Activated T-cell treated with anti-CD3 and anti-CD28 coated beads, Interleukin-2, amount 50 U/mL, for 4 hours (primary cell): ENCODE measurements around the gene AOAH. TPM values are rescaled to one million over a fixed set of nuclear protein-coding genes. Genes with fewer than 3 reads are reported as not detected.
"Not testable (repeated sequence)": the region's sequence is repeated elsewhere in the genome, so short reads cannot be mapped to it uniquely, and the experiment has no call there.

Experiments used
- ATAC-seq, 2 donors: fragments of 200-7000 bp; cut with Tn5 transposase; one replicate each; pipeline ENCODE4 v1.10.0; 2021
- DNase-seq: peaks from one replicate; pipeline ENCODE4 v3.0.0-alpha.2; 2020
- H3K27me3 Mint-ChIP-seq: one replicate; pipeline ENCODE4 v1.8.0; 2021; ENCODE audit warnings: low read depth, mixed read lengths
- H3K36me3 Mint-ChIP-seq: one replicate; pipeline ENCODE4 v1.8.0; 2022; ENCODE audit warnings: mixed read lengths; ENCODE audit not compliant: insufficient read depth
- H3K4me1 Mint-ChIP-seq: one replicate; pipeline ENCODE4 v1.8.0; 2021; ENCODE audit warnings: low read depth, mixed read lengths
- H3K4me3 Mint-ChIP-seq: one replicate; pipeline ENCODE4 v1.8.0; 2021; ENCODE audit warnings: mild to moderate bottlenecking, moderate library complexity, mixed read lengths
- H3K9me3 Mint-ChIP-seq: one replicate; pipeline ENCODE4 v1.8.0; 2021; ENCODE audit warnings: mixed read lengths
- total RNA-seq, 3 donors: library from RNA; stranded (reverse); gene quantifications; one replicate each; pipeline ENCODE4 v1.2.1, GENCODE V29; 2021

AOAH gene
- total RNA-seq, 3 donors from 2014 or later: 5.5 to 14.3 (median 9.6) TPM

DNA sequence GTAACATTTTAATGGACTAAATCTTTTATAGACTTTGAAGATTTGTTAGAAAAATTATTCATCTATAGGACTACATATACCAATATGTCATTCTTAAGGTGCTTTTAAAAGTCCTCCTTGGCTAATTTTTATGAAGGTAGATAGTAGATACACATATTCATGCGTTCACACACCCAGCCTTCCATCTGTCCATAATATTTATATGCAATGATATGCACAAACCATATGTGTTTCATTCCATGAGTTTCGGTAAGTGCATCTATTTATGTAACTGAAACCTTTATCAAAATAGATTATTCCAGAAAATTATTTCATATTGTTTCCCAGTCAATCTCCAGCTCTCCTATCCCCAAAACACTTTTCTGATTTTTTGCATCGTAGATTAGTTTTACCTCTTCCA, 233.0 kb downstream of the AOAH start:
- peaks cover 2% of the 10 kb centered on the region for H3K4me1 Mint-ChIP-seq
- no peak for ATAC-seq
- H3K4me3 Mint-ChIP-seq: no peak overlapping the region

DNA sequence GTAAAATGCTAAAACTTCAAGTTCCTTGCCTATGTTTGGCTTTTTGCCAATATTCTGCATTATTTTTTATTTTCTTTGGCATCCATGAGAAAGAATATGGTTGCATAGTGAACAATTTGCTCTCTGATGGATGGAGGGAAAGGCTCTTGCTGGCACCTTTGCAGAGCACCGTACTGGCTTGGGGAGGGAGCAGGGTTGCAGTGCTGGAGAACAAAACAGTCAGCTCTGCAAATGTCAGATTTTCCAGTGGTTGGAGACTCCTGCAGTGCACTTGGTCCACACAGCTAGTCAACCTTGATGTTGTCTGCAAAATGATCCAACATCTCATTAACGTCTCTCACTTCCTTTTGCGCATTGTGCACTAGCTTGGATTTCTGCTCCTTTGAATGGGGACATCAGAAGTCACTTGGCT, 233.9 kb downstream of the AOAH start:
- H3K27me3 Mint-ChIP-seq: no peaks in the 10 kb centered on the region
- peaks cover 2% of the 10 kb centered on the region for H3K4me1 Mint-ChIP-seq
- no peak for DNase-seq
- no peak overlapping the region for H3K4me3 Mint-ChIP-seq
- ATAC-seq: no peak
- H3K9me3 Mint-ChIP-seq: no peaks in the 10 kb centered on the region
- H3K36me3 Mint-ChIP-seq: no peaks in the 10 kb centered on the region

More for the DNA sequence above, 233.0 kb downstream of the AOAH start:
- no peak for DNase-seq
- Mint-ChIP-seq H3K9me3 (no peaks in the 10 kb centered on the region), H3K27me3 (no peaks in the 10 kb centered on the region), H3K36me3 (no peaks in the 10 kb centered on the region)

DNA sequence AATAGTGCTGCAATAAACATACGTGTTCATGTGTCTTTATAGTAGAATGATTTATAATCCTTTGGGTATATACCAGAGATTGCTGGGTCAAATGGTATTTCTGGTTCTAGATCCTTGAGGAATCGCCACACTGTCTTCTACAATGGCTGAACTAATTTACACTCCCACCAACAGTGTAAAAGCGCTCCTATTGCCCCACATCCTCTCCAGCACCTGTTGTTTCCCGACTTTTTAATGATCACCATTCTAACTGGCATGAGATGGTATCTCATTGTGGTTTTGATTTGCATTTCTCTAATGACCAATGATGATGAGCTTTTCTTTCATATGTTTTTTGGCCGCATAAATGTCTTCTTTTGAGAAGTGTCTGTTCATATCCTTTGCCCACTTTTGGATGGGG, 235.6 kb downstream of the AOAH start:
- not testable (repeated sequence) for H3K9me3 Mint-ChIP-seq, DNase-seq, H3K27me3 Mint-ChIP-seq, H3K4me3 Mint-ChIP-seq, H3K4me1 Mint-ChIP-seq, H3K36me3 Mint-ChIP-seq, ATAC-seq

DNA sequence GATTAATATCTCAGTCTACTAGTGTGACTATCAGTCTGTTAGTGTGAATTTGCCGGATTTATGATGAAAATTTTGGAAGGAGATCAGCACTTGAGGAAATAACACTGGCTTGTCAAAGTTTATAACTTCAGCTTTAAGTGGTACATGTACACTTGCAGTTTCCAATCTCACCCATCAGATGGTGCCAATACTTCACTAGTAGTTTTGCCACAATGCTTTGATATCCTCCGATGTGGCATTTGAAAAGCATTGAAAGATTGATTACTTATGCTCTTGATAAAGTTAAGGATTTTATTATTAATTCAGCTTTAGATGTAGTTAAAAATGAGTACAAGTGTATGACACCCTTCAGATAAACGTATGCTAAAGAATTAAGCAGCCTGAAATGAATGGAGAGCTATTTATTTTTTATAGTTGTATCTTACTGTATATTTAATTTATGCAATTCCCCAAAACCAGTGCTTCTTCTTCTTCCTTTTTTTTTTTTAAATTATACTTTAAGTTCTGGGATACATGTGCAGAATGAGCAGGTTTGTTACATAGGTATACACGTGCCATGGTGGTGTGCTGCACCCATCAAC, 236.4 kb downstream of the AOAH start:
- Mint-ChIP-seq H3K4me3 (no peak overlapping the region), H3K27me3 (no peaks in the 10 kb centered on the region), H3K9me3 (no peaks in the 10 kb centered on the region), H3K36me3 (no peaks in the 10 kb centered on the region), H3K4me1 (peaks cover 2% of the 10 kb centered on the region)
- DNase-seq (no peak), ATAC-seq (peak in 1 of 2 donors; percentile 59)

DNA sequence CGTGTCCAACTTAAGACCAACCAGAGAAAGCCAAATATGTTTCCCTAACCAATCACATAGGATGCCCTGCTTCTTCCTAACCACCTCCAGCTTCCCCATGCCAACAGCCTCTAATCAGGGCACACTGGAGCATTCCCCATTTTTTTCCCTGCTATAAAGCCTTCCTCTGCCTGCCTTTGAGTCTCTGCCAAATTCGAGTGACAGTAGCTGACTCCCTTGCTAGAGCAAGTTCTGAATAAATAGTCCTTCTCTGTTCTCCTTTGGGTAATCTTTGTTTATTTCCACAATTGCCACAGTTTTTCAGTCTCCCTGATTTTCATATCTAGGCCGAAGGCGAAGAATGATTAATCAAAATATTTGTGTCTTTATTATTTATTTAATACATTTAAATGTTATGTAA, 238.0 kb downstream of the AOAH start:
- no peak overlapping the region for H3K4me3 Mint-ChIP-seq
- H3K4me1 Mint-ChIP-seq: peaks cover 2% of the 10 kb centered on the region
- no peak for DNase-seq
- ATAC-seq: no peak
- H3K27me3 Mint-ChIP-seq: no peaks in the 10 kb centered on the region
- H3K36me3 Mint-ChIP-seq: no peaks in the 10 kb centered on the region
- no peaks in the 10 kb centered on the region for H3K9me3 Mint-ChIP-seq

DNA sequence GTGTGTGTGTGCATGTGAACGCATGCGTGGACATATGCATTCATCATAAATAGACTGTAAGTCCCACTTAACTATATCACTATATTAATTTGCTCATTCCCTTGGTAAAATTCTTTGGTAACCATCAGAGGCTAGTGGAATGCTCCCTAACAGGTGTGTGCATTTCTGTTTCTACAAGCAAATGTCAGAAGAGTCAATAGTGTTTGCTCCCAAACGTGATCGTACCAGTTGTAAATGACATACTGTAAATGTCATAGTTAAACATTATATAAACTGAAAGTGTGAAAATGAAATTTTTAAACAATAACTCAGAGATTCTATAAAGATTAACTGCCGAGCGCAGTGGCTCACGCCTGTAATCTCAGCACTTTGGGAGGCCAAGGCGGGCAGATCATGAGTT, 240.0 kb downstream of the AOAH start:
- DNase-seq (no peak), ATAC-seq (no peak)
- Mint-ChIP-seq H3K27me3 (no peaks in the 10 kb centered on the region), H3K36me3 (peaks cover 3% of the 10 kb centered on the region), H3K4me1 (peaks cover 2% of the 10 kb centered on the region), H3K4me3 (no peak overlapping the region), H3K9me3 (peaks cover 8% of the 10 kb centered on the region)

DNA sequence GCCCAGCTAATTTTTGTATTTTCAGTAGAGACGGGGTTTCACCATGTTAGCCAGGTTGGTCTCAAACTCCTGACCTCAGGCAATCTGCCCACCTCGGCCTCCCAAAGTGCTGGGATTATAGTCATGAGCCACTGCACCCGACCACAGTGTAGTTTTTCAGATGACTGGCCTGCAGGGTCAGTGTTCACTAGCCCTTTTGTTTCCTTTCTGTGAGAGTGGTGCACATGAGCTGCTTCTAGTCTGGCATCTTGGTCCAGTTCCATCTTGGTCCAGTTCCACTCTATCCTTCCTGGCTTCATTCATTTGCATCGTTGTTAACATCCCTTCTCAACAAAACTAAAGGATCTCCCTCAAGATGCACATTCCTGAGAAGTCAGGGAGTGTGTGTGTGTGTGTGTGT, 240.4 kb downstream of the AOAH start:
- H3K4me3 Mint-ChIP-seq, H3K4me1 Mint-ChIP-seq, ATAC-seq, DNase-seq, H3K36me3 Mint-ChIP-seq, H3K27me3 Mint-ChIP-seq: not testable (repeated sequence)
- H3K9me3 Mint-ChIP-seq: peaks cover 11% of the 10 kb centered on the region

DNA sequence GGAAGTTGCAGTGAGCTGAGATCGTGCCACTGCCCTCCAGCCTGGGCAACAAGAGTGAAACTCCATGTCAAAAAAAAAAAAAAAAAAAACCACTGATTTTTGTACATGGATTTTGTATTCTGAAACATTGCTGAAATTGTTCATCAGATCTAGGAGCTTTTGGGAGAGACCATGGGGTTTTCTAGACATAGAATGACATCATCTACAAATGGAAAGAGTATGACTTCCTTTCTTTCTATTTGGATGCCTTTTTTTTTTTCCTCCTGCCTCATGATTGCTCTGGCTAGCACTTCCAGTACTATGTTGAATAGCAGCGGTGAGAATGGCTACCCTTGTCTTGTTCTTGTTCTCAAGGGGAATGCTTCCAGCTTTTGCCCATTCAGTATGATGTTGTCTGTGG, 245.5 kb downstream of the AOAH start:
- Mint-ChIP-seq H3K4me3 (no peak overlapping the region), H3K36me3 (peaks cover 3% of the 10 kb centered on the region), H3K9me3 (peaks cover 14% of the 10 kb centered on the region), H3K4me1 (peaks cover 6% of the 10 kb centered on the region), H3K27me3 (no peaks in the 10 kb centered on the region)
- ATAC-seq: no peak
- DNase-seq: no peak

DNA sequence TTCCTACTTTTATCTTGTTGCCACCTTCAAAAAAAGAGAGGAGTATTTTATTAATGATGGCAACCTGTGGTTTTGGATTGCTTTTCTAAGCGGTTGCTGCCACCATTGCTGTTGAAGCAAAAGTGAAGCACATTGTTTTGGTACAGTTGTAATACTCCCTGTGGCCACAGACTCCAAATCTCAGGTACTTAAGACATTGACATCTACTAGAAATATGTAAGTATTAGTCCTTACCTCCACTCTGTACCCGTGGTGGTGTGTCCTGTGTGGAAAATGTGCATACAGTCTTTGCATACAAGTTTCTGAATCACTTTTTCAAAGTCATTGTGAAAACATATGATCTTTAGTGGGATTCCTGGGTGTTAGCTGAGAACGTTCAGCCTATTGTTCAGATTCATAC, 248.9 kb downstream of the AOAH start:
- Mint-ChIP-seq H3K9me3 (peaks cover 14% of the 10 kb centered on the region), H3K4me3 (no peak overlapping the region), H3K36me3 (peaks cover 3% of the 10 kb centered on the region), H3K27me3 (no peaks in the 10 kb centered on the region), H3K4me1 (peaks cover 6% of the 10 kb centered on the region)
- DNase-seq (no peak), ATAC-seq (peak; percentile 50 to 58)

DNA sequence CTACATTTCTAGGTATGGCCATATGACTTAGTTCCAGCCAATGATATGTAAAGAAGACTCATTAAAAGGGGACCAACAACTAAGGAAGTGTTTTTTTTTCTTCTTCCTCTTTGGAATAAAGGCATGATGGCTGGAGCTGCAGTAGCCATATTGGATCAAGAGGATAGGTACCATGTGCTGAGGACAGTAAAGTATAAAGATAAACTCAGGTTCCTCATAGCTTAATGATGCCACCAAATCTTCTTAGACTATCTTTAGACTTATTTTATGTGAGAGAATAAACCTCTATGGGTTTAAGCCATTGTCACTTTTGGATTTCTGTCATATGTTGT, 249.3 kb downstream of the AOAH start:
- DNase-seq (no peak), ATAC-seq (no peak)
- Mint-ChIP-seq H3K4me3 (no peak overlapping the region), H3K27me3 (peaks cover under 1% of the 10 kb centered on the region), H3K4me1 (peaks cover 6% of the 10 kb centered on the region), H3K36me3 (peaks cover 3% of the 10 kb centered on the region), H3K9me3 (peaks cover 13% of the 10 kb centered on the region)

DNA sequence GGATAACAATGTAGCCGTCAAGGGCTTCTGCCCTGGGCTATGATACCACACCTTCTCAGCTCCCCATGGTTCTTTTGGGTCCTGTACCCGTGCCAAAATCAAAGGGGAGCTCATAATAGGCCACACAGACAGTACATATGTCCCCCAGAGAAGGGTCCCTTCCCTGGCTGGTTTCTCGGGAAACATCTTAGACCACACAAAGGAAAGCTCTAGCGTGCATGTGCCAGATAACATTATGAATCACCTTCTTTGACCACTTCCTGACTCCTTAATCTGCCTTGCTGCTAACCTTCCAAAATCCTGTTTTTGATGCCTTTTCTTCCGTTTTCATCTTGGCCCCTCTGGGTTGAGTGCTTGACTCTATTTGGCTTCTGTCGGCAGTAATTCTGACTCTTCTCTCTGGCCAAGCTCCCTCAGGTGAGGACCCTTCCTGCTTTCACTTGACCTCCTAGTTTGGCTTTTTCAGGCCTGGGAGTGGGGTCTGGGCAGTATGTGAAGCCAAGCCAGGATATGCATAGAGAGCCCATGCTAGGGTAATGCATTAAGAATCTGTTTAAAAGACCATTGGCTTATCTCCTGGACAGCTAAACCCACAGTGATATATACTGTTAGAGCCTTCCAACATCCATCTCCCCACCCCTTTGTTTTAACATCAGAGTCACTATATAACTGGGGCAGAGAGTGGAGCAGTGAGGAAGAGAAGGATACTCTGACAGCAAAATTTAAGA, 249.8 kb downstream of the AOAH start:
- H3K9me3 Mint-ChIP-seq: peaks cover 8% of the 10 kb centered on the region
- no peaks in the 10 kb centered on the region for H3K36me3 Mint-ChIP-seq
- peaks cover 6% of the 10 kb centered on the region for H3K4me1 Mint-ChIP-seq
- ATAC-seq (peak in 1 of 2 donors; percentile 37), DNase-seq (no peak)
- peaks cover 2% of the 10 kb centered on the region for H3K27me3 Mint-ChIP-seq
- H3K4me3 Mint-ChIP-seq: no peak overlapping the region

DNA sequence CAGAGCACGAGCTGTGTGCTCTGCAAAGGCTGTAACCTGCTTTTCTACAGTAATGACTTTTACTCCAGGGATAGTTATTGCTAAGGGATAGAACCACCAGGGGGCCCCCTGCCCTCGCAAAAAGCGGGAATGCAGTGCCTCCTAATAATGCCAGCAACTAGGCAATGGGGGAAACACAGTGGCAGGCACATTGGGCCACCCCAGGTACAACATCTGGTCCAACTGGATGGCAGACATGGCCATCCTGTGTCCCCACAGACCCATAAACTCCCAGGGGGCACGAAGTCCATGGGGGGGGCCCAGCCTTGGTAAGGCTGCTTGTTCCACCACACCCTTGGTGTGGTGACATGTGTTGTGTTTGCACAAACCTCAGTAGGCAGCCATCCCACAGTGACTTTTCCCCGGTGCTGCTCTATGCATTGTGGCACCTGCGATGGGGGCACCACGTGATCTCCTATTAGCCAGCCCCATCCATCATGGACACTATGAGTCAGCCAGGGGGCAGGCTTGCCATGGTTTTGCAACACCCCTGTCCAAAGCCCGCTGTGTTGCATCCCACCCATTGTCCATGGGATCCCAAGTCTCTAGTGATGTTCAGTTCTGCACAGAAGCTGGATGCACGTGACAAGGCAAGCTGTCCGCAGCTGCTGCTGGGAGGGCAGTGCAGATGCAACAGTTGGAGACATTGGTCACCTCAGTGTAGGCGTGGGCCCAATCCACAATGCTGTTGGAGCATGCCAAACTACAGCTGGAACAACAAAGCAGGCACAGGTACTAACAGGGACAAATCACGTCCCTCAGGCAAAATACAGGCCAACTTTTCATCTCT, 250.6 kb downstream of the AOAH start:
- Mint-ChIP-seq H3K9me3 (peaks cover 2% of the 10 kb centered on the region), H3K27me3 (peaks cover 4% of the 10 kb centered on the region), H3K36me3 (no peaks in the 10 kb centered on the region), H3K4me1 (peaks cover 6% of the 10 kb centered on the region), H3K4me3 (no peak overlapping the region)
- DNase-seq (no peak), ATAC-seq (no peak)

DNA sequence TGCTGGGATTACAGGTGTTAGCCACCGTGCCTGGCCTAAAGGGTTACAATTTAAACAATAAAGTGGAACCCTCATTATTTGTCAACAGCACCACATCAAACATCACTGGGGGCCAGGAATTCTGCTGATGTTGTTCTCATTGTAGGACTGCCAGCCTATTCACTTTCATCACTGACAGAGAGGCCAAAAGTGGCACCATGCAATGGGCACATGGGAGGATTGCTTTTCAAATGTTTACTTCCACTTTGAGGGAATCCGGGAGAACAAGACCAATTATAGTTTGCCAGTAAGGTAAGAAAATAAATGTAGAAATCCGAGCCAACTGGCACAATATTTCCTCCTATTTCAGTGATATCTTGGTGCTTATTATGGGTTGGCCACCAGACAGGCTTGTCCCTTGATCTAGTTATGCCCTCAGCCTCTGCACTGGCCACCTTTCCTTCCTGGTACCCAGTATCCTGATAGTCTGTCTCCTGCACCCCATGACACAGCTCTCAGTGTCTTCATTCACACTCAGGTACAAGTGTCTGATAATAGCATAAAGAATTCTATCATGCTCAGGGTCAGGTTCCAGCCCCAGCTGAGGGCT, 252.1 kb downstream of the AOAH start:
- ATAC-seq (no peak), DNase-seq (no peak)
- Mint-ChIP-seq H3K4me1 (peaks cover 6% of the 10 kb centered on the region), H3K4me3 (no peak overlapping the region), H3K9me3 (peaks cover 2% of the 10 kb centered on the region), H3K36me3 (no peaks in the 10 kb centered on the region), H3K27me3 (peaks cover 7% of the 10 kb centered on the region)

DNA sequence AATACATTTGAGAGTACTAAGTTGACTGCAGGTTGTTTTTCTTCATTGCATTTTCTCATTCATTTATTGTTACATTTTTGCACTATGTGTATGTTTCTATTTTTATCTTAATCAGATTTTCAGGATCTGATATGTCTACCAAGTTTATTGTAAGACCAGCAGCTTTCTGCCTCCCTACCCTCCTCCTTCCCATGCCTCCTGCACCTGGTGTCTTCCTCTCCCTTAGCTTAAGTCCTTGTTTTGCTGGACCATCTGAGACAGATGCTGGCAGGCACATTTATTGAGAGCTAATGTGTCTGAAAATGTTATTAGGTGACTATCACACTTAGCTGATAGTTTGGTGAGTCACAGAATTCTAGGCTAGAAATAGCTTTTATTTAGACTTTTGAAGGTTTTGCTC, 255.1 kb downstream of the AOAH start:
- no peak for ATAC-seq
- Mint-ChIP-seq H3K4me3 (no peak overlapping the region), H3K27me3 (peaks cover 7% of the 10 kb centered on the region), H3K4me1 (peaks cover 1% of the 10 kb centered on the region), H3K9me3 (no peaks in the 10 kb centered on the region), H3K36me3 (no peaks in the 10 kb centered on the region)
- no peak for DNase-seq
